ENCODE results near the gene THRB. TPM values are rescaled to one million over a fixed set of nuclear protein-coding genes. Genes with fewer than 3 reads are reported as not detected.

Gene THRB
- total RNA-seq, 2 donors from 2014 or later: 6.7 to 6.9 TPM

GRCh38 chr3:24137958-24138875 lies 356.4 kb downstream of the THRB start:
- ATAC-seq: peak; percentile 81
- WGBS, 2 donors: 54% methylated on average over 6 of the region's 6 CpGs

GRCh38 chr3:24137334-24137733 lies 357.3 kb downstream of the THRB start:
- 78 to 89% methylated on average over 3 of the region's 3 CpGs for WGBS, 2 donors

More at GRCh38 chr3:24137958-24138875, 356.4 kb downstream of the THRB start:
- Histone ChIP-seq H3K4me3 (no peak overlapping the region), H3K36me3 (replicated peaks in 1 of 2; ENCODE audit: insufficient read depth in 1 of 2, low read depth in 2 of 2) (no peaks in the 10 kb centered on the region), H3K27me3 (no peaks in the 10 kb centered on the region), H3K27ac (no peak overlapping the region), H3K4me1 (peaks cover 9% of the 10 kb centered on the region), H3K9me3 (no peaks in the 10 kb centered on the region)
- peak; percentile 59 to 82 (median 78) for DNase-seq
- no peak for TF ChIP-seq POLR2A (IDR thresholded peaks at IDR 0.05)
- TF ChIP-seq CTCF (IDR thresholded peaks at IDR 0.05): no peak
- intact Hi-C loops (cut with DNase I): no loop called here

GRCh38 chr3:24136624-24137310 lies 357.9 kb downstream of the THRB start:
- DNase-seq (no peak), ATAC-seq (no peak)
- Histone ChIP-seq H3K36me3 (replicated peaks in 1 of 2; ENCODE audit: insufficient read depth in 1 of 2, low read depth in 2 of 2) (no peaks in the 10 kb centered on the region), H3K4me3 (no peak overlapping the region), H3K27ac (no peak overlapping the region), H3K9me3 (no peaks in the 10 kb centered on the region), H3K4me1 (peaks cover 9% of the 10 kb centered on the region), H3K27me3 (no peaks in the 10 kb centered on the region)
- TF ChIP-seq POLR2A (IDR thresholded peaks at IDR 0.05) (no peak), CTCF (IDR thresholded peaks at IDR 0.05) (no peak)
- intact Hi-C loops (cut with DNase I): no loop called here

More at GRCh38 chr3:24137334-24137733, 357.3 kb downstream of the THRB start:
- DNase-seq (no peak), ATAC-seq (no peak)
- TF ChIP-seq POLR2A (IDR thresholded peaks at IDR 0.05) (no peak), CTCF (IDR thresholded peaks at IDR 0.05) (no peak)
- H3K27me3 ChIP-seq: no peaks in the 10 kb centered on the region
- no peaks in the 10 kb centered on the region for H3K9me3 ChIP-seq
- no peak overlapping the region for H3K27ac ChIP-seq
- H3K4me3 ChIP-seq: no peak overlapping the region
- H3K4me1 ChIP-seq: peaks cover 9% of the 10 kb centered on the region
- H3K36me3 ChIP-seq (replicated peaks in 1 of 2; ENCODE audit: insufficient read depth in 1 of 2, low read depth in 2 of 2): no peaks in the 10 kb centered on the region
- intact Hi-C loops (cut with DNase I): no loop called here

- Histone ChIP-seq H3K27ac (no peak overlapping the region), H3K9me3 (no peaks in the 10 kb centered on the region), H3K4me1 (peaks cover 9% of the 10 kb centered on the region), H3K27me3 (no peaks in the 10 kb centered on the region), H3K36me3 (replicated peaks in 1 of 2; ENCODE audit: insufficient read depth in 1 of 2, low read depth in 2 of 2) (no peaks in the 10 kb centered on the region), H3K4me3 (no peak overlapping the region)
- no peak for ATAC-seq
- WGBS, 2 donors: 65 to 70% methylated on average over 2 of the region's 2 CpGs
- no peak for DNase-seq
- TF ChIP-seq POLR2A (IDR thresholded peaks at IDR 0.05) (no peak), CTCF (IDR thresholded peaks at IDR 0.05) (no peak)
- intact Hi-C loops (cut with DNase I): no loop called here
These were observed 359.4 kb downstream of the THRB start for GRCh38 chr3:24135280-24135679.
